Measurements from ENCODE around the gene RCVRN.

GRCh38 chr17:9897372-9897968, 7.6 kb downstream of the RCVRN start:
- TF ChIP-seq CTCF (IDR thresholded peaks at IDR 0.05; ENCODE audit: insufficient read depth, low read length) (no peak), REST (IDR thresholded peaks at IDR 0.05; ENCODE audit: insufficient replicate concordance, low read depth) (no peak)
